ENCODE data around the gene CGREF1.

CGREF1 gene

GRCh38 chr2:27091746-27092695 lies 26.9 kb downstream of the CGREF1 start:
- no peak overlapping the region for H3K4me3 ChIP-seq (ENCODE audit: low read depth, low read length)
- DNase-seq (ENCODE audit: low read depth): no peak
- TF ChIP-seq CTCF (IDR thresholded peaks at IDR 0.05; ENCODE audit: insufficient read depth, low read depth, low read length, missing control alignments): no peak

- no peak for DNase-seq (ENCODE audit: low read depth)
- H3K4me3 ChIP-seq (ENCODE audit: low read depth, low read length): no peak overlapping the region
- no peak for TF ChIP-seq CTCF (IDR thresholded peaks at IDR 0.05; ENCODE audit: insufficient read depth, low read depth, low read length, missing control alignments)
Observed at GRCh38 chr2:27089111-27089954, 29.6 kb downstream of the CGREF1 start.

GRCh38 chr2:27088634-27089033 lies 30.3 kb downstream of the CGREF1 start:
- no peak for TF ChIP-seq CTCF (IDR thresholded peaks at IDR 0.05; ENCODE audit: insufficient read depth, low read depth, low read length, missing control alignments)
- no peak for DNase-seq (ENCODE audit: low read depth)

GRCh38 chr2:27087823-27088410 lies 31.0 kb downstream of the CGREF1 start:
- no peak for TF ChIP-seq CTCF (IDR thresholded peaks at IDR 0.05; ENCODE audit: insufficient read depth, low read depth, low read length, missing control alignments)
- H3K4me3 ChIP-seq (ENCODE audit: low read depth, low read length): no peak overlapping the region
- DNase-seq (ENCODE audit: low read depth): no peak

More at GRCh38 chr2:27088634-27089033, 30.3 kb downstream of the CGREF1 start:
- H3K4me3 ChIP-seq (ENCODE audit: low read depth, low read length): no peak overlapping the region

- peak within 1 kb of the TSS; percentile 79 for H3K4me3 ChIP-seq (ENCODE audit: low read depth, low read length)
- no peak for TF ChIP-seq CTCF (IDR thresholded peaks at IDR 0.05; ENCODE audit: insufficient read depth, low read depth, low read length, missing control alignments)
- DNase-seq (ENCODE audit: low read depth): no peak
Observed at GRCh38 chr2:27086724-27087593, 32.0 kb downstream of the CGREF1 start, which contains the start of gene KHK. Gene KHK, plus strand, starts transcription at chr2:27086772. Its CDS starts 488 bp downstream, at chr2:27087260.

Data from GM12865 (cell line).